Measurements from ENCODE around the gene AGGF1.
"Not testable (repeated sequence)": the region's sequence is repeated elsewhere in the genome, so short reads cannot be mapped to it uniquely, and the experiment has no call there.

AGGF1 gene

GRCh38 chr5:77024490-77024889 is 5.7 kb upstream of the AGGF1 start:
- DNase-seq (ENCODE audit: low read depth in 2 of 2, low spot score in 1 of 2): no peak

- DNase-seq (ENCODE audit: low read depth in 2 of 2, low spot score in 1 of 2): no peak
These were observed 1.4 kb upstream of the AGGF1 start for GRCh38 chr5:77028631-77029375.

GRCh38 chr5:77029376-77029885 is 773 bp upstream of the AGGF1 start:
- no peak for DNase-seq (ENCODE audit: low read depth in 2 of 2, low spot score in 1 of 2)

GRCh38 chr5:77031891-77032290 is 1.7 kb downstream of the AGGF1 start:
- no peak for DNase-seq (ENCODE audit: low read depth in 2 of 2, low spot score in 1 of 2)

- DNase-seq (ENCODE audit: low read depth in 2 of 2, low spot score in 1 of 2): no peak
These were observed 2.4 kb downstream of the AGGF1 start for GRCh38 chr5:77032635-77033034.

GRCh38 chr5:77033338-77033737 is 3.1 kb downstream of the AGGF1 start:
- no peak for DNase-seq (ENCODE audit: low read depth in 2 of 2, low spot score in 1 of 2)

GRCh38 chr5:77035950-77036349 is 5.7 kb downstream of the AGGF1 start:
- DNase-seq (ENCODE audit: low read depth in 2 of 2, low spot score in 1 of 2): no peak

GRCh38 chr5:77046416-77047073 is 16.3 kb downstream of the AGGF1 start:
- no peak for DNase-seq (ENCODE audit: low read depth in 2 of 2, low spot score in 1 of 2)

- DNase-seq (ENCODE audit: low read depth in 2 of 2, low spot score in 1 of 2): no peak
These were observed 33.8 kb downstream of the AGGF1 start for GRCh38 chr5:77064040-77064439.

- no peak for DNase-seq (ENCODE audit: low read depth in 2 of 2, low spot score in 1 of 2)
These were observed 35.1 kb downstream of the AGGF1 start for GRCh38 chr5:77065256-77065655.

- no peak for DNase-seq (ENCODE audit: low read depth in 2 of 2, low spot score in 1 of 2)
These were observed 36.0 kb downstream of the AGGF1 start for GRCh38 chr5:77066184-77066583.

GRCh38 chr5:77066823-77067442 is 36.7 kb downstream of the AGGF1 start:
- DNase-seq (ENCODE audit: low read depth in 2 of 2, low spot score in 1 of 2): no peak

GRCh38 chr5:77073667-77074066 is 43.5 kb downstream of the AGGF1 start:
- DNase-seq (ENCODE audit: low read depth in 2 of 2, low spot score in 1 of 2): no peak

GRCh38 chr5:77074745-77075144 is 44.5 kb downstream of the AGGF1 start:
- no peak for DNase-seq (ENCODE audit: low read depth in 2 of 2, low spot score in 1 of 2)

GRCh38 chr5:77076961-77077828 is 47.0 kb downstream of the AGGF1 start:
- DNase-seq (ENCODE audit: low read depth in 2 of 2, low spot score in 1 of 2): no peak

- DNase-seq (ENCODE audit: low read depth in 2 of 2, low spot score in 1 of 2): no peak
These were observed 47.6 kb downstream of the AGGF1 start for GRCh38 chr5:77077829-77078176.

- not testable (repeated sequence) for DNase-seq (ENCODE audit: low read depth in 2 of 2, low spot score in 1 of 2)
These were observed 50.3 kb downstream of the AGGF1 start for GRCh38 chr5:77080479-77080878.

- no peak for DNase-seq (ENCODE audit: low read depth in 2 of 2, low spot score in 1 of 2)
These were observed 50.7 kb downstream of the AGGF1 start for GRCh38 chr5:77080905-77081304.

- DNase-seq (ENCODE audit: low read depth in 2 of 2, low spot score in 1 of 2): no peak
These were observed 52.1 kb downstream of the AGGF1 start for GRCh38 chr5:77082280-77082679.

- DNase-seq (ENCODE audit: low read depth in 2 of 2, low spot score in 1 of 2): no peak
These were observed 52.9 kb downstream of the AGGF1 start for GRCh38 chr5:77083088-77083487.

- DNase-seq (ENCODE audit: low read depth in 2 of 2, low spot score in 1 of 2): no peak
These were observed 56.1 kb downstream of the AGGF1 start for GRCh38 chr5:77086368-77086688.
